Body of pancreas (tissue), 4 donors: ENCODE data around the gene OSTM1.

Experiments
- CTCF ChIP-seq, 7 experiments: fragments of 450-650 bp in 4 of 7; fragments of 200-600 bp in 3 of 7; sonication (generic) in 3 of 7; IDR thresholded peaks; one replicate each; pipeline ENCODE4 v1.5.1; 2016 to 2019; ENCODE audit warnings: antibody characterized with exemption in 7 of 7
- POLR2A ChIP-seq, 3 donors: fragments of 450-650 bp; IDR thresholded peaks; one replicate each; pipeline ENCODE4 v1.6.1; 2016; ENCODE audit warnings: antibody characterized with exemption in 3 of 3, mild to moderate bottlenecking in 2 of 3

GRCh38 chr6:108106261-108106660 is 31.7 kb upstream of the OSTM1 start:
- TF ChIP-seq CTCF (IDR thresholded peaks at IDR 0.05) (no peak), POLR2A (IDR thresholded peaks at IDR 0.05) (no peak)
